NCI-H1417 (cell line): ENCODE data around the gene LMTK2.
"Not testable (repeated sequence)": the region's sequence is repeated elsewhere in the genome, so short reads cannot be mapped to it uniquely, and the experiment has no call there.

ENCODE experiments used
- DNase-seq, 3 experiments: peaks; one replicate each; lab custom pipeline; 2025; lab: John Stamatoyannopoulos, UW

LMTK2 gene

GRCh38 chr7:98217623-98218582 is 111.2 kb downstream of the LMTK2 start:
- DNase-seq = peak in 1 of 3 experiments; percentile 24

DNA sequence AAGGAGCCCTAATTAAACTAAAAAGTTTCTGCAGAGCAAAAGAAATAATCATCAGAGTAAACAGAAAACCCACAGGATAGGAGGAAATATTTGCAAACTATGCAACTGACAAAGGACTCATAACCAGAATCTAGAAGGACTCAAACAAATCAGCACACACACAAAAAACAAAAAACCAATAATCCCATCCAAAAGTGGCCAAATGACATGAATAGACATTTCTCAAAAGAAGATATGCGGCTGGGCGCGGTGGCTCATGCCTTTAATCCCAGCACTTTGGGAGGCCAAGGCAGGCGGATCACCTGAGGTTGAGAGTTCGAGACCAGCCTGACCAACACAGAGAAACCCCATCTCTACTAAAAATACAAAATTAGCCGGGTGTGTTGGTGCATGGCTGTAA is 112.7 kb downstream of the LMTK2 start:
- DNase-seq = not testable (repeated sequence)

DNA sequence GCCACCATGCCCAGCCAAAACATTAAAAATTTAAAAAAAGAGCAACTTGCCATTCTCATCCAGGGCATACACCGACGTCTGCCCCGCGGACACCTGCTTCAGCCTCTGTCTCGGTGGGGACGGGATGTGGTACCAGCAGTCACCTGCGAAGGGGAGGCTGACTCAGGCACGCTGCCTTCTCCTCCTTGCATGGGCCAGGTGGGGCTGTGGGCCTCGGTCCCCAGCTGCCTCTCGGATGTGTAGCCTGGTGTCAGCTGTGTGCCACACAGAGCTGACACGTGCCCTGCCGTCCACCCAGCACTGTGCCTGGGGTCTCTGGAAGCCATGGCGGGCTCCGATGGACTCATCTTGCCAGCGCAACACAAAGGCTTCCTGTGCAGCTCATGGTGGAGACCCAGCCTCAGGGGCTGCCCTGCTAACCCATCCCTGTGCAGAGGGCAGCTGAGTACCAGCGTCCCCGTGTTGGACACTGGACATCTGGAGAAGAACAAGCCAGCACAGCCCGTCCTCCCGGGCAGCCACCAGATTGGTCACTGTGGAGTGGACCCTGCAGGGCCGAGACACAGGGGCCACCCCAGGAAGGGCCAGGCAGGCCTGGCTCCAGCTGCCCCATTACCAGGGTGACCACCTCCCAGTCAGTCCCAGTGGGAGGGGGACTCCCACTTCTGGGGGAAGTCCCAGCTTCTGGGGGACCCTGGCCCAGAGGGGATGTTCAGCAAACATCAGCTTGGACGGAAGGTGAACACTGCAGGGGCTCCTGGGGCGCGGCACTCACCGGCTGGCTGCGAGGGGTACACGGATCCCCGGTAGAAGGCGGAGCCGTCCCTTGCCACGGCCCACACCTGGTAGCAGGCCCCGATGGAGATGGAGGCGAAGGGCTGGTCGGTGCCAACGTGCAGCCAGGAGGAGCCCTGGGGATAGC is 115.2 kb downstream of the LMTK2 start:
- no peak for DNase-seq

GRCh38 chr7:98222533-98223195 is 116.0 kb downstream of the LMTK2 start:
- no peak for DNase-seq

DNA sequence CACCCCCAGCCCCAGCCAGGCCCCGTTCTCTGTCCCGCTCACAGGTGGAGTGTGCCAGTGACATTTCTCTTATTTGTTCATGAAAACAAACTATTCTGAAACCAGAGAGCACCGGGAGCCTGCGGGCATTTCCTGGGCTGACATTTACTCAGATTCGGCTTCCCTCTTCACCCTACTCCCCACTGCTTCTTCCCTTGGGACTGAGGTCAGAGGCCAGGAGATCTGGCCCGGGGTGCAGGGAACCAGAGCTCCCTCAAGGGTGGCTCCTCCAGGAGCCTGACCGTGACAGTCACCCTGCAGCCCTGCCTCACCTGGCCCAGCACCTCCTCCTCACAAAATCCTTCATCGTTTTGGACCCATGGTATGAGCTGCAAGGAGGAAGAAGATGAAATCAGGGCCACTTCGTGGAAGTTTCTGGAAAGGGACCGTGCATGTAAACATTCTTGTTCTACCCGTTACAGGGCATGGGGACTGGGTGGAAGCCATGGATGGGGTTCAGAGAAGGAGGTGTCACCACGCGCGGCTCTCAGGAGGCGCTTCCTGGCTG is 116.8 kb downstream of the LMTK2 start:
- DNase-seq = no peak

GRCh38 chr7:98223898-98224700 is 117.4 kb downstream of the LMTK2 start:
- DNase-seq = no peak

DNA sequence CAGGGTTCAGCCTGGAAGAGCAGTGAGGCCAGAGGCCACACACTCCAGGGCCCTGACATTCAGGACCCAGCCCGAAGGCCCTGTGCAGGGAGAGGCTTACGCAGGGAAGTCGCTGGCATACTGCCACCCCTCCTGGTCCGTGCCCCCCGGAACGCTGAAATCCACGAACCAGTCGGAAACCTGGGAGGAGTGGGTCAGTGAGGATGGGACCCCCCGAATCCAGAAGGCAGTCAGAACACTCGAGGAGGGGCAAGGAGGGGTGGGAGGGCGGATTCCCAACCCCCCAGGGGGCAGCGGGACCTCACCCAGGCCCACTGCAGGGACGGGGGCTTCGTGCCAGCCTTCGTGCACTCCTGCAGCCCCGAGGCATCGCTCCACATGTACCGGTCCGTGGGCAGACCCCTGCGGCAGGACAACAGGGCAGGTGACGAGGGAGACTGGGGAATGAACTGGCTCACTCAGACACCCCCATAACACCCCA is 118.1 kb downstream of the LMTK2 start:
- no peak for DNase-seq

GRCh38 chr7:98225913-98226614 is 119.4 kb downstream of the LMTK2 start:
- DNase-seq = no peak

- DNase-seq = no peak
These were observed 121.3 kb downstream of the LMTK2 start for GRCh38 chr7:98227939-98228338.

DNA sequence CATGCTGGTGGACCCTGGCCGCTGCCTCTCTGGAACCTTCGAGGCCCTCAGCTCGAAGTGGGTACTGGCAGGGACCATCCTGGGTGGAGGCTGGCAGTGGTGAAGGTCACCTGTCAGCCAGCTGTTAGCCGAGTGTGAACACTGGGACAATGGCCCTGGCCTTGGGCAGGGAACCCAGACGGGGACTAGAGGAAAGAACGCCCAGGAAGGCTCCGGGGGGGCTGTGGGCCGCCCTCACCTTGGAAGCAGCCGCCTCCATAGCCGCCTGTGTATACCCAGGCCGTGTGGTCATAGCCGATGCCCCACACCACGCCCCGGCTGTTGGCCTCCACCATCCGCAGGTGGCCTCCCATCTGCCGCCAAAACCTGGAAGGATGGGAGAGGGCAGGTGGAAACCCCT is 122.1 kb downstream of the LMTK2 start:
- no peak for DNase-seq

DNA sequence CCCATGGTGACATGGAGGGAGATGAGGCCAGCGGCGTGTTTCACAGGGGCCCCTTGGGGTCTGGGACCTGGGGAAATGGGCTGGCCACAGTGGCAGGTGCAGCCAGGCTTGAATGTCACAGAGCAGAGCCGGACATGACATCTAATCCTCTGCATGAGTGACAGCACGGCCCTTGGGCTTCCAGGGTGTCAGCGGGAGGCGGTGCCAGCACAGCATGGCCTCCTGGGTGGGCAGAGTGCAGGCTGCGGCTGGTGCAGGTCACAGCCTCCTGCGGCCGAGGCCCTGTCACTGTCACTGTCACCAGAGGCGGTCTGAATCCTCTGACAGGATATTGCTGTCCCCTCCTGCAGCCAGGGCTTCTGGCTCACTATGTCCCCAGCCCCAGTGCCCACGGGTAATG is 122.8 kb downstream of the LMTK2 start:
- DNase-seq = peak in 2 of 3 experiments; percentile 17 to 56

GRCh38 chr7:98229991-98230745 is 123.5 kb downstream of the LMTK2 start:
- DNase-seq = no peak

- DNase-seq = no peak
These were observed 124.2 kb downstream of the LMTK2 start for GRCh38 chr7:98230746-98231471.

- DNase-seq = no peak
These were observed 125.0 kb downstream of the LMTK2 start for GRCh38 chr7:98231493-98232262.

DNA sequence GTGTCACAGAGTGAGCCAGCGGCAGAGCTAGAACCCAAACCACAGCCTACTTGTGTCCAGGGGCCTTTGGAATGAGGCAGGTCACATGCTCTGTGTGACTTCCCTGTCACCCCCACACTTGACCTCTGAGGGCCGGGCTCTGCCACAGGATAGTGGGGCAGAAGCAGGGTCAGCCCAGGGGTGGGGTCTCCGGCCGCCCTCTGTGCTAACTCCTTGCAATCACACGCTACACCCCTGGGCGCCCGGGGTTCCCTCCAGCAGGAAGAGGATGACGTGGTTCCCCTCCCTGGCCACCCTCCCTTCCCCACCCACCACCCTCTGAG is 125.6 kb downstream of the LMTK2 start:
- DNase-seq = no peak

GRCh38 chr7:98232799-98233198 is 126.1 kb downstream of the LMTK2 start:
- no peak for DNase-seq

GRCh38 chr7:98233219-98234070 is 126.8 kb downstream of the LMTK2 start:
- no peak for DNase-seq
